NT2/D1 (cell line): ENCODE measurements around the gene USP21.

Experiments
- SUZ12 ChIP-seq: IDR thresholded peaks from 2 replicates; pipeline ENCODE4 v1.6.1; 2011; ENCODE audit not compliant: insufficient read length, insufficient read depth; ENCODE audit errors: extremely low read depth
- YY1 ChIP-seq: IDR thresholded peaks from 2 replicates; pipeline ENCODE4 v1.6.1; 2011; ENCODE audit not compliant: insufficient read length, insufficient read depth
- ZNF274 ChIP-seq: IDR thresholded peaks from 2 replicates; pipeline ENCODE4 v1.6.1; 2011; ENCODE audit warnings: mild to moderate bottlenecking, low read depth, low read length

DNA sequence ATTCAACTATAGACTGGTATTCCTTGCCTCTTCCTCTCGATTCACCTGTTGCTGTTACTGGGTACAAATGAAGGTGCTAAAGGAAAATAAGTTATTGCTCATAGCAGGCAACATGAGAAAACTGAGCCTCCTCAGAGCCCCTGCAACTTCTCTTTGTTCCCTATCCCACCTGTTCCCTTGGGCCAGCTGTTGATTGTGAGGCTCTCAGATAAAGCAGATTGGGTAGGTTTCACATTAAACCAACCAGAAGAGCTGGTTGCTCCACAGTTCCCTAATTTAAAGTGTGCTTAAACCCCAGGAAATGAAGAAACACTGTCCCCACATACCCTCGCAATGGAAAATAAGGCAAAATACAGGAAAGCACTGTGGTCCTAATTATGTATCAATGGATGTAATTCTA lies 31.7 kb upstream of the USP21 start:
- TF ChIP-seq SUZ12, result no peak
- no peak for TF ChIP-seq ZNF274
- TF ChIP-seq YY1, result no peak
